Fibroblast of mammary gland (primary cell): ENCODE measurements around the gene SRRM3.

Experiments used
- DNase-seq: peaks from one replicate; pipeline ENCODE4 v3.0.0-alpha.2; 2010; ENCODE audit warnings: low read depth
- H3K4me3 ChIP-seq: 2 replicates; pipeline ENCODE4 v1.5.1; 2011; ENCODE audit warnings: low read depth, mild to moderate bottlenecking, low read length, moderate library complexity; ENCODE audit not compliant: control insufficient read depth
- CTCF ChIP-seq: conservative IDR thresholded peaks from 2 replicates; pipeline ENCODE4 v1.5.1; 2011; ENCODE audit warnings: low read depth, low read length, inconsistent platforms; ENCODE audit not compliant: control insufficient read depth, insufficient read depth

The SRRM3 gene

GRCh38 chr7:76272142-76272541 lies 70.4 kb downstream of the SRRM3 start:
- DNase-seq: no peak
- TF ChIP-seq CTCF: no peak
- no peak overlapping the region for H3K4me3 ChIP-seq

- no peak for TF ChIP-seq CTCF
- DNase-seq: no peak
- no peak overlapping the region for H3K4me3 ChIP-seq
These were observed 71.3 kb downstream of the SRRM3 start for GRCh38 chr7:76272851-76273497.

DNA sequence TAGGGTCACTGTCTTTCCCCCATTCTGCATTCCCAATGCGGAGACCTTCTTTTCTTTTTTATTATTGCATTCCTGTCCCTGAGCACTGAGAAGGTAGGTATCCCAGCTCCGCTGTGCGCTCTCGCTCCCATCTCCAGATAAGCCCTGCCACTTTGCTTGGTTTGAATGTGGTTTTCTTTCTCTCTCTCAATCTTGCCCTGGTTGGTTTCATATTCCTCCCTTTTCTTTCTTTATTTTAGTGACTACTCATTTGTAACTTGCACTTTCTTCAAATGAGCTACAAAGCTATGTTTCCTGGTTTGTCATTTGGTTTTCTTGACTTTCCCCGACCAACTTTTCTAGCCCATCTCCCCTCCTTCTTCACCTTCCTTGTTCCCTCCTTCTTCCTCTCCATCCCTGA lies 71.8 kb downstream of the SRRM3 start:
- DNase-seq: no peak
- no peak for TF ChIP-seq CTCF
- no peak overlapping the region for H3K4me3 ChIP-seq

DNA sequence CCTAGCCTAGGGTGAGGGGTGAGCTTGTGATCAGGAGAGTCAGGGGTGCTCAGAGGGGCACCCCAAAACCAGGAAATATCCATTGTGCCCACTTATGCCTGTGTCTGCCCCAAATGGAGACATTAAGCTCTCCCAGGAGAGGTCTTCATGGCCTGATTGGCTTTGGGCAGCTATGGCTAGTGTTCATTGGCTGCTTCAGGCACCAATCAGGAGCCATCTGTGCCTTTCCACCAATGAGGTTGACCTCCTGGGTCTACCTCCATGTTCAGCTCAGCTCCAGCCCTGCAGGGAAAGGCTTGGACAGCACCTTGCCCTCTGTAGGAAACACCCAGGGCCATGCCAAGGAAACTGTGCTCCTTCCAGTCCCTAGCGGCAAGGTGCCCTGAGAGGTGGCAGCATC lies 76.8 kb downstream of the SRRM3 start:
- no peak overlapping the region for H3K4me3 ChIP-seq
- TF ChIP-seq CTCF: no peak
- no peak for DNase-seq

DNA sequence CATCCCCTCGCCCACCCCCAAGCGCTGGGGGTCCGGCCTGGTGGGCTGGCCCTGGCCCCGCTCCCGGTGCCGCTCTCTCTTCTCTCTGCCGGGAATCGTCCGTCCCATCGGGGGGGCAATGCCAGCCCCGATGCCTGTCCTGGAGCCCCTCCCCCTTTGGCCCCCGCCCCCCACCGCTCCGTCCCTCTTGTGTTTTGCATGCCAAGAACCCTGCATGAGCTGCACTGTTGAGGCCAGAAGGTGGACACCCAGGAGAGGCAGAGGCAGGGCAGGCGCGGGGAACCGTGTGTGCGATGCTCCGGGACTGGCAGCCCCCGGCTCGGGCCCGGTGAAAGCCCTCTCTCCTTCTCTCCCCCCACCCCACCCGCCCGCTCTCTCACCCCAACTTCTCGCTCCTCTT lies 78.7 kb downstream of the SRRM3 start:
- no peak overlapping the region for H3K4me3 ChIP-seq
- DNase-seq: no peak
- TF ChIP-seq CTCF: no peak

DNA sequence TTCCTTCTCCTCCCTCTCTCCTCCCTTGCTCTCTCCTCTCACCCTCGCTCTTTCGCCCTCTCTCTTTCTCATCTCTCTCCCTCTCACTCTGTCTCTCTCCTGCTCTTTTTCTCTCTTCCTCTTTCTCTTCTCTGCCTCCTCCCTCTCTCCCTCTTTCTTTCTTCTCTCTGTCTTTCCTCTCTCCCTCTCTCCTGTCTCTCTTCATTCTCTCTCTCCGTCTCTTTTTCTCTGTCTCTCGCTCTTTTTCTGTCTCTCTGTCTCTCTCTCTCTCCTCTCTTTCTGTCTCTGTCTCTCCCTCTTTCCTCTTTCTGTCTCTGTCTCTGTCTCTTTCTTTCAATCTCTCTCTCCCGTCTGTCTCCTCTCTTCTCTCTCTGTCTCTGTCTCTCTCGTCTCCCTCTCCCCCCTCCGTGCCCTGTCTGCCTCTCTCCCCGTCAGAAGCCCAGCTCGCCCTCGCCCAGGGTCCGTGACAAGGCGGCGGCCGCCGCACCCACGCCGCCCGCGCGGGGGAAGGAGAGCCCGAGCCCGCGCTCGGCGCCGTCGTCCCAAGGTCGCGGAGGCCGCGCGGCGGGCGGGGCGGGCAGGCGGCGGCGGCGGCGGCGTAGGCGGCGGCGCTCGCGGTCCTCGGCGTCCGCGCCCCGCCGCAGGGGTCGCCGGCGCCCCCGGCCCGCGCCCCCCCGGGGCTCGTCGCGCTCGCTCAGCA lies 79.5 kb downstream of the SRRM3 start:
- no peak for TF ChIP-seq CTCF
- no peak for DNase-seq
- H3K4me3 ChIP-seq: peak overlapping the region; percentile 6
